DOHH2 (cell line): ENCODE measurements around the gene ADARB1.

Source experiments
- EZH2phosphoT487 ChIP-seq: fragments of 200-600 bp; sonication (generic); IDR thresholded peaks from 2 replicates; pipeline ENCODE4 v1.6.1; 2017; ENCODE audit warnings: borderline replicate concordance, mild to moderate bottlenecking, antibody characterized with exemption, low read length, moderate library complexity, mixed read lengths
- TF ChIP-seq, protein P1 (sequence below): fragments of 200-600 bp; sonication (generic); IDR thresholded peaks from one replicate; pipeline ENCODE4 v1.5.1; 2014; ENCODE audit warnings: antibody characterized with exemption, mild to moderate bottlenecking, low read depth, low read length; ENCODE audit not compliant: poor library complexity, severe bottlenecking

- TF ChIP-seq, protein P1, sequence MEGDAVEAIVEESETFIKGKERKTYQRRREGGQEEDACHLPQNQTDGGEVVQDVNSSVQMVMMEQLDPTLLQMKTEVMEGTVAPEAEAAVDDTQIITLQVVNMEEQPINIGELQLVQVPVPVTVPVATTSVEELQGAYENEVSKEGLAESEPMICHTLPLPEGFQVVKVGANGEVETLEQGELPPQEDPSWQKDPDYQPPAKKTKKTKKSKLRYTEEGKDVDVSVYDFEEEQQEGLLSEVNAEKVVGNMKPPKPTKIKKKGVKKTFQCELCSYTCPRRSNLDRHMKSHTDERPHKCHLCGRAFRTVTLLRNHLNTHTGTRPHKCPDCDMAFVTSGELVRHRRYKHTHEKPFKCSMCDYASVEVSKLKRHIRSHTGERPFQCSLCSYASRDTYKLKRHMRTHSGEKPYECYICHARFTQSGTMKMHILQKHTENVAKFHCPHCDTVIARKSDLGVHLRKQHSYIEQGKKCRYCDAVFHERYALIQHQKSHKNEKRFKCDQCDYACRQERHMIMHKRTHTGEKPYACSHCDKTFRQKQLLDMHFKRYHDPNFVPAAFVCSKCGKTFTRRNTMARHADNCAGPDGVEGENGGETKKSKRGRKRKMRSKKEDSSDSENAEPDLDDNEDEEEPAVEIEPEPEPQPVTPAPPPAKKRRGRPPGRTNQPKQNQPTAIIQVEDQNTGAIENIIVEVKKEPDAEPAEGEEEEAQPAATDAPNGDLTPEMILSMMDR, result no peak
- TF ChIP-seq EZH2phosphoT487, result no peak
Observed at GRCh38 chr21:45231705-45232104, 157.3 kb downstream of the ADARB1 start.
